ENCODE results near the gene LONP1.
"Not testable (repeated sequence)": the region's sequence is repeated elsewhere in the genome, so short reads cannot be mapped to it uniquely, and the experiment has no call there.

LONP1 gene

DNA sequence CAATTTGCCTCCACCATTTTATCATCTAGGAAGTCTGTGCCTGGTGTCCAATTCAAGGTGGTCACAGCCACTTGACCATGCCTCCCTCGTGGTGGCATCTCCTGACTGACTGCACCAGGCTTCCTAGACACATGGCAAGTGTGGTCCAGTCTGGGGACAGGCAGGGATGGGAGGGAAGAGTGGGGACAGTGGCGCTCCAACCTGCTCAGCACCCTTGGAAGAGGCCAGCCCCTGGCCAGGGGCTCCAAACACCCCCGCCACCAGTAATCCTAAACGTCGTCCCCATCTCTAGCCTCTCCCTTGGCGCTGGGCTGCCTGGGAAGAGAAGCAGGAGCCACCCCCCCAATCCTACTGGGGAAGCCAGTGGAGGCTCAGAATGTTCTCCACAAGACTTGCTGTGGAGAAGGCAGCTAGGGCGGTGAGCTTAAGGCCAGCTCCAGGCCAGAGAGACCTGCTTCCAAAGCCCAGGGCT lies 27.2 kb downstream of the LONP1 start:
- DNase-seq (ENCODE audit: low read depth), result no peak

DNA sequence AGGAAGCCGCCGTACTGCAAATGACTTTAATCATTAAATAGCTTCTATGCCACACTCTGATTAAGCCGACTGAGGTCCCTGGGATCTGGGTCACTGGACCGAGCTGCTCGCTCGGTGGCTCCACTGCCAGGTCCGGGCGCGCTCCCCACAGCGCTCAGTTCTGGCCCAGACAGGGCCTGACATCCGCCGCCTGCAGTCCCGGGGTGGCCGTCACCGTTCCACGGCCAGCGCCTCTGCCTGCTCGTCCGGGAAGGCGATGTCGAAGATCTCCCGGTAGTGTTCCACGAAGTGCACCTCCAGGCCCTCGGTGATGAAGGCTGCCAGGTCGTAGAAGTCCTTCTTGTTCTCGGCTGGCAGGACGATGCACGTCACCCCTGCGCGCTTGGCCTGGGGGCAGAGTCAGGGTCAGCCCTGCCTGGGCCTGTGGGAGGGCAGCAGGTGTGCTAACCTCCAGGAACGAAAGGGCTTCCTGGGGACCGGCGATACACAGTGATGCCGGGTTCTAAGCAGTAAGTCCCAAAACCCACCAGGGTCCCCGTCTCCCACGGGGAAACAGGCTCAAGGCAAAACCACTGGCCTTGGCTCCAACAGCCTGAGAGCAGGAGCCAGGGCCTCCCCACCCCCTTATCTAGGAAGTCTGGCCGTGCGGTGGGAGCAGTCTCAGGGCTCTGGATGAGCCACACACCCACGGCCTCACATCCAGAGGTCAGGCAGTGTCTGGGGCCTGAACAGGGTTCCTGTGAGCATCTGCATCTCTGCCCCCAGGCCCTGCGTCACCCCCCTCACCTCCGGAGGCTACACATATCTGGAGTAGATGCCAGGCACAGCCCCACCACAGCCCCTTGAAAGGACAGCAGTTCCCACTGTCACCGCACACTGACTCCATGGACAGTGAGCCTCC lies 27.9 kb downstream of the LONP1 start:
- no peak for DNase-seq (ENCODE audit: low read depth)

DNA sequence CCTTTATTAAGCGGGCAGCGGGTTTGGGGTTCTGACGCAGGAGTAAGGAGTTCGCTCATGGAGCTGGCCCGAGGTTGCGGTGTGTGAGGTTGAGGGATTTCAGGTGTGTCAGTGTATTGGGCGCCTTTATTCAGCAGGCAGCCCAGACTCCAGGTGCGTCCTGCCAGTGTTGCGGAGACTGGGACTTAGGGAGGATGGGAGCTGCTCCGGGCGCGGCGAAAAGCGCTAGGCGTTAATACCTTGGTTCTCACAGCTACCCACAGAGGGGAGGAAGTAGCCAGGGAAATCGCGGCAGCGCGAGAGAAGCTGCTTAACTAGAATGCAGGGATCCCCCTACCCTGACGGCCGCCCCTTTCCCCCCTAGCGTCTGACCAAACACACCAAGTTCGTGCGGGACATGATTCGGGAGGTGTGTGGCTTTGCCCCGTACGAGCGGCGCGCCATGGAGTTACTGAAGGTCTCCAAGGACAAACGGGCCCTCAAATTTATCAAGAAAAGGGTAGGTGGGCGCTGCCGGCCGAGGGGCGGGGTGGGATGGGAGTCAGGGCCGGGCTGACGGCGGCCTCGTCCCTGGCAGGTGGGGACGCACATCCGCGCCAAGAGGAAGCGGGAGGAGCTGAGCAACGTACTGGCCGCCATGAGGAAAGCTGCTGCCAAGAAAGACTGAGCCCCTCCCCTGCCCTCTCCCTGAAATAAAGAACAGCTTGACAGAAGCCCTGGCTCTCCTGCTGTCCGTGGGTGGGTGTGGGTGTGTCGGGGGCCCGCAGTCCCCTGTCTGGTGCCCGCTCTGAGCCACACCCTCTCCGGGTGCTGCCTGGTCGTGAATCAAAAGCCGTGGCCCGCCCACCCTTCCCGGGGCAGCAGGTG lies 28.8 kb downstream of the LONP1 start:
- no peak for DNase-seq (ENCODE audit: low read depth)

DNA sequence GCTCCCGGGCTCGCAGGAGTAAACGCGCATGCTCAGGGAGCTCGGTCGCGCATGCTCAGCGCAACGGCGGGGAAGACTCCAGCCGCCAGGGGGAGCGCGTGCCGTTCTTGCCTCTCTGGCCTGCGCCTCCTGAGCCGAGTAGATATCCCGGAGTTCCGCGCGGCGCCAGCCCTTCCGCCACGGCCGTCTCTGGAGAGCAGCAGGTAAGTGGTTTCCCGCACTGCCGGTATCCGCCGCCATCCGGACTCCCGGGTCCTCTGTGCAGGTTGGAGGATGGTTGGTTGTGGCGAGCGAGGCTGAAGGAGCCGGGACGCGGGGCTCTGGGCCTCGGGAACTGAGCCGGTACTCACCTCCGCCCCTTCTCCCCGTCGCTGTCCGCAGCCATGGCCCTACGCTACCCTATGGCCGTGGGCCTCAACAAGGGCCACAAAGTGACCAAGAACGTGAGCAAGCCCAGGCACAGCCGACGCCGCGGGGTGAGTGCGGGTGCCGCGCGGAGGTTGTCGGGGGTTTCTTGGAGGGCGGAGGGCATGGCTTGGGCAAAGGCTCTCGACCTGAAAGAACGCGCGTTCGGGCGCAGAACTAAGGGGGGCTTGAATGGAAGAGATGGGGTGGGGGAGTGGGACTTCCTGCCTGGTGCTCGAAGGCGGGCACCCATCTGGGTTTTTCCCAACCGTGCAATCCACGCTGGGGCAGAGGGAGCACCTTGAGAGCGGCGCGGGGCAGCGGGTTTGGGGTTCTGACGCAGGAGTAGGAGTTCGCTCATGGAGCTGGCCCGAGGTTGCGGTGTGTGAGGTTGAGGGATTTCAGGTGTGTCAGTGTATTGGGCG lies 29.6 kb downstream of the LONP1 start, which contains the start of gene RPL36:
Gene RPL36, plus strand, starts transcription at position 171 of the 830 bp plus-strand sequence. Its CDS starts 213 bp downstream, at position 384.
- DNase-seq (ENCODE audit: low read depth), result peak; percentile 98

DNA sequence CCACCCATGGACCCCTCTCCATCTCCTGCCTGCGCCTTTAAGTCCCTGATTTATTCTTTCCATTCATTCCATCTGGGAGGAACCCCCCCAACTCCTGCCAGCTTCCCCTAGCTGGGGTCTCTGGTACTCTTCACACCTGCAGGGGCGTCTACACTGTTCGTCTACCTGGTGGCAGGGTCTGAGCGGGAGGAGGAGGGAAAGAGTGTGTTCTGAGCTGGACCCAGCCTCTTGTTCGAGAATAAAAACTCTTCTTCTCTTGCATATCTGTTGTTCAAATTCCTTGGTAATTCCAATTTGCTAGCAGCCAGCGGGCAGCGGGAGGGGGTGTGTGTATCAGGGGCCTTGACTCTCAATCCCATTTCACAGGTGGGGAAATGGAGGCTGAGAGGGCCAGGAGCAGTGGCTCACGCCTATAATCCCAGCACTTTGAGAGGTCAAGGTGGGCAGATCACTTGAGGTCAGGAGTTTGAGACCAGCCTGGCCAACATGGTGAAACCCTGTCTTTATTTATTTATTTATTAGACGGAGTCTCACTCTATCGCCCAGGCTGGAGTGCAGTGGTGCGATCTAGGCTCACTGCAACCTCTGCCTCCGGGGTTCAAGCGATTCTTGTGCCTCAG lies 31.6 kb downstream of the LONP1 start:
- not testable (repeated sequence) for DNase-seq (ENCODE audit: low read depth)

DNA sequence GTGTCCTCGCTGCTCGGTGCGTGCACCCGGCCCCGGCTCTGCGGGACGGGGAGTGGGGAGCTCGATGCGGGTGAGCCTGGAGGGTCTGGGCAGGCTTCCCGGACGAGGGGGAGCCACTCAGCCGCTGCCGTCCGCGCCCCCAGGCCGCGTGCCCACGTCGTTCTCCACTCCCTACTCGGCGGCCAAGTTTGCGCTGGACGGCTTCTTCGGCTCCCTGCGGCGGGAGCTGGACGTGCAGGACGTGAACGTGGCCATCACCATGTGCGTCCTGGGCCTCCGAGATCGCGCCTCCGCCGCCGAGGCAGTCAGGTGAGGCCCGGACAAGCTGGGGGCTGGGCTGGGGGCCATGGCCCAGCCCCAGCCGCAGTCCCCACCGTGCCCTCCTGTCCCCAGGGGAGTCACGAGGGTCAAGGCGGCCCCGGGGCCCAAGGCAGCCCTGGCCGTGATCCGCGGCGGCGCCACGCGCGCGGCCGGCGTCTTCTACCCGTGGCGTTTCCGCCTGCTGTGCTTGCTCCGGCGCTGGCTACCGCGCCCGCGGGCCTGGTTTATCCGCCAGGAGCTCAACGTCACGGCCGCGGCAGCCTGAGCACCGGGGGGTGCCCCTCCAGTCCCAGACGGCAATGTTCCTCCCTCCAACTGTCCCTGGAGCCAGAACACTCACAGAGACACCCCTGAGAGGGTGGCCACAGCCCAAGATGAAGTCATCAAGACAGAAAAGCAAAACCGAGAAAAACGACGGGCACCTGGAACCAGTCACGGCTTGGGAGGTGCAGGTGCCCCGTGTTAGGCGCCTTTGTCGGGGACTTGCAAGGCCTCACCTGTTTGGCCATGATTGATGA lies 32.4 kb downstream of the LONP1 start:
- DNase-seq (ENCODE audit: low read depth), result no peak

DNA sequence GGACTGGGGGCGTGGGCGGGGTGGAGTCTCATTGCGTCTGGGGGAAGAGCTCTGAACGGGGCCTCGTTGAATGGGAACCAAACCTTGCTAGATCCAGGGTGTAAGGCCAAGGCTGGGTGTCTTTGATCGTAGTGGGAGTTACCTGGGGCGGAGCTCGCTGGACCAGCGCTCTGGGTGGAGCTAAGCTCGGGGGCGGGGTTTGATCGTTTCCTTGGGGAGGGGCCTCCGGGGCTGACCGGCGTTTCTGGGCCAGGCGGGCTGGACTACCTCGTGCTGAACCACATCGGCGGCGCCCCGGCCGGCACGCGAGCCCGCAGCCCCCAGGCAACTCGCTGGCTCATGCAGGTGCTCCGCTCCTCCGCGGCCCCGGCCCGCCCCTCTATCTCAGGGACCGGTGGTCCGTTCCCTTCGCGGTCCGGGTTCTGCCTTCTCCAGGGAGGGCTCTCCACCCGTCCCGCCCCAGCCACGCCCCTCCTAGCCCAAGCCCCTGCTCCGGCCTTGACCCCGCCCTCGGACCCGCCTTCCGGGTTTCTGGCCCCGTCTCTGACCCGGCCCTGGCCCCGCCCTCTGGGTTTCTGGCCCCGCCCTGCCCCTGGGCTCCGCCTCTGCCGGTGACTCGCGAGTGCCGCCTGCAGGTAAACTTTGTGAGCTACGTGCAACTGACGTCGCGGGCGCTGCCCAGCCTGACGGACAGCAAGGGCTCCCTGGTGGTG lies 33.1 kb downstream of the LONP1 start:
- peak; percentile 88 for DNase-seq (ENCODE audit: low read depth)

DNA sequence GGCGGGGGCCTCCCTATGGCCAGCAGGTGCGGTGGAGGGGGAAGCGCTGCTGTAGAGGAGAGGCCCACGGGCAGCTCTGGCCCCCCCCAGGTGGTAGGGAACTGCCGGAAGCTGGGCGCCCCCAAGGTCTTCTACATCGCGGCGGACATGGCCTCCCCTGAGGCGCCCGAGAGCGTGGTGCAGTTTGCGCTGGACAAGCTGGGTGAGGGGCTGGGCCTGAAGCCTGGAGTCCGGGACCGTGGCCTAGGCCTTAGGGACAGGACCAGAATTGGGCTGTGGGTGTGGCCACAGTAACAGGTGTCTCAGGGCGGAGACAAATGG lies 33.7 kb downstream of the LONP1 start:
- DNase-seq (ENCODE audit: low read depth), result no peak

DNA sequence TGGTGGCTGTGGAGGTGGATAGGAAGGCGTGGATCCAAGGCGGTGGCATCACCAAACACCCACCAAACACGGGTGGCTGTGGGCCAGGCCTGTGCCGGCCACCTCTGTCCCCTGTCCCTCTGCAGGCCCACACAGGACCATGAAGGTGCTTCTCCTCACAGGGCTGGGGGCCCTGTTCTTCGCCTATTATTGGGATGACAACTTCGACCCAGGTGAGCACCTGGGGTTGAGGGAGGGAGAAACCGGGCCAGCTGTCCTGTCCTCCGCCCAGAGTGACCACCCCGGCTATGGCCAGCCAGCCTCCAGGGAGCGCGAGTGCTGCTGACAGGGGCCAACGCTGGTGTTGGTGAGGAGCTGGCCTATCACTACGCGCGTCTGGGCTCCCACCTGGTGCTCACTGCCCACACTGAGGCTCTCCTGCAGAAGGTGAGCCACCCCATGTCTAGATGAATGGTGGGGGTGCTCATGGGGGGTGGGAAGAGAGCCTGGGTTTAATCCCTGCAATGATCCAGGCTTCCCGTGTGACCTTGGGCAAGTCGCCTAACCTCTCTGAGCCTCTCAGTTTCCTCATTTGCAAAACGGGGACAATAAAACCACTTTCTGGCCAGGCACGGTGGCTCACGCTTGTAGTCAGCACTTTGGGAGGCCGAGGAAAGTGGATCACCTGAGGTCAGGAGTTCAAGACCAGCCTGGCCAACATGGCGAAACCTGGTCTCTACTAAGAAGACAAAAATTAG lies 35.1 kb downstream of the LONP1 start:
- DNase-seq (ENCODE audit: low read depth), result no peak

DNA sequence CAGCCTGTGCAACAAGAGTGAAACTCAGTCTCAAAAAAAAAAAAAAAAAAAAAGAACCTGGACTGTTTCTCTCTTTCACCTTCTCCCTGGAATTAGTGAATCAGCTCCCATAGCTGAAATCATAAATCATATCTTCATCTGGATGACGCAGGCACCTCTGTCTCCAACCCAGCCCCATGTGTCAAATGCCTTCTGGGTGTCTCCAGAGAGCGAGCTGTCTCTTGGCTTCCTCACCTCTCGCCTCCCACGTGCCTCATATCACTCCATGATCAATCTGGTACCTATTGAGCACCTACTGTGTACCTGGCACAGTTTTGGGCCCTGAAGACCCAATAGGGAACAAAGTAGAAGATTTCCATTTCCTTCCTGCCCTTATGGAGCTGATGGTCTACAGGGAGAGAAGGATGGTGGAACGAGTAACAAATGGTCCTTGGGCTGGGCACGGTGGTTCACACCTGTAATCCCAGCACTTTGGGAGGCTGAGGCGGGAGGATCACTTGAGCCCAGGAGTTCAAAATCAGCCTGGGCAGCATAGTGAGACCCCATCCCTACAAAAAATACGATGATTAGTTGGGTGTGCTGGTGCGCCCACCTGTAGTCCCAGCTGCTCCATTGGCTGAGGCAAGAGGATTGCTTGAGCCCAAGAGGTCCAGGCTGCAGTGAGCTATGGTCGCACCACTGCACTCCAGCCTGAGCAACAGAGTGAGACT lies 36.6 kb downstream of the LONP1 start:
- no peak for DNase-seq (ENCODE audit: low read depth)

DNA sequence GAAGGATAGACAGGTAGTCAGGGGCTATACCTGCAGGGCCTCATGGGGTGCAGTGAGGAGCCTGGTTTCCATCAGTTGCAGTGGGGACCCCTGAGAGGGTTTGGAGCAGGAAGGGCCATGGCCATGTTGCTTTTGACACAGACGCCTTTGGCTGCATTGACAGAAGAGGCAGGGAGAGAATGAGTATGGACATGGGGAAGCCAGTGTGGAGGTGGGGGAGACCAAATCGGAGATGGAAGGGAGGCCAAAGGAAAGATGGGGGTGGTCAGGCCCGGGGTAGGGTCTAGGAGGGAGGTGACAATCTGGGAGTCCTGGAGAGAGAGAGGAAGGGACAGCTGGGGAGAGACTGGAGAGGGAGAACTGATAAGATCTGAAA lies 37.9 kb downstream of the LONP1 start:
- DNase-seq (ENCODE audit: low read depth), result no peak

DNA sequence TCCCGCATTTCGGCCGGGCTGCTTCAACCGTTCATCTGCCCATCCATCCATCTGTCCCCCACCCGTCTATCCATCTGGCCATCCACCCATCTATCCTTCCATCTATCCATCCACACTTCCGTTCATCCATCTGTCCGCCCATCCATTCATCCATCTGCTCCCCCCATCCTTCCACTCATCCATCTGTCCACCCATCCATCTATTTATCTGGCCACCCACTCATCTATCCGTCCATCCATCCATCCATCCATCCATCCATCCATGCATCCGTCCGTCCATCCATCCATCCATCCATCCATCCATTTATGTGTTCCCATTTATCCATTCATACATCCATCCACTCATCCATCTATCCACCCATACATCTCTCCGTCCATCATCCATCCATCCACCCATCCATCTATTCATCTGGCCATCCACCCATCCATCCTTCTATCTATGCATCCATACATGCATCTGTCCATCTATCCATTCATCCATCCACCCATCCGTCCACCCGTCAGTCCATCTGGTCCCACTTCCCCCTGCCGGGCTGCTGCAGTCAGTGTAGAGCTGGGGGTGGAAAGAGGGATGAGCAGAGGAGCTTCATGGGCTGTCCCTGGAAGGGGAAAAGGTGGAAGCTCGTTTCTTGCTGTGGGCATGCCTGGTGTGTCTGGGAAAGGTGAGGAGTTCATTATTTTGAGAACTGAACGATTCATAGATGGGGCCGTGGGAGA lies 38.4 kb downstream of the LONP1 start:
- no peak for DNase-seq (ENCODE audit: low read depth)

DNA sequence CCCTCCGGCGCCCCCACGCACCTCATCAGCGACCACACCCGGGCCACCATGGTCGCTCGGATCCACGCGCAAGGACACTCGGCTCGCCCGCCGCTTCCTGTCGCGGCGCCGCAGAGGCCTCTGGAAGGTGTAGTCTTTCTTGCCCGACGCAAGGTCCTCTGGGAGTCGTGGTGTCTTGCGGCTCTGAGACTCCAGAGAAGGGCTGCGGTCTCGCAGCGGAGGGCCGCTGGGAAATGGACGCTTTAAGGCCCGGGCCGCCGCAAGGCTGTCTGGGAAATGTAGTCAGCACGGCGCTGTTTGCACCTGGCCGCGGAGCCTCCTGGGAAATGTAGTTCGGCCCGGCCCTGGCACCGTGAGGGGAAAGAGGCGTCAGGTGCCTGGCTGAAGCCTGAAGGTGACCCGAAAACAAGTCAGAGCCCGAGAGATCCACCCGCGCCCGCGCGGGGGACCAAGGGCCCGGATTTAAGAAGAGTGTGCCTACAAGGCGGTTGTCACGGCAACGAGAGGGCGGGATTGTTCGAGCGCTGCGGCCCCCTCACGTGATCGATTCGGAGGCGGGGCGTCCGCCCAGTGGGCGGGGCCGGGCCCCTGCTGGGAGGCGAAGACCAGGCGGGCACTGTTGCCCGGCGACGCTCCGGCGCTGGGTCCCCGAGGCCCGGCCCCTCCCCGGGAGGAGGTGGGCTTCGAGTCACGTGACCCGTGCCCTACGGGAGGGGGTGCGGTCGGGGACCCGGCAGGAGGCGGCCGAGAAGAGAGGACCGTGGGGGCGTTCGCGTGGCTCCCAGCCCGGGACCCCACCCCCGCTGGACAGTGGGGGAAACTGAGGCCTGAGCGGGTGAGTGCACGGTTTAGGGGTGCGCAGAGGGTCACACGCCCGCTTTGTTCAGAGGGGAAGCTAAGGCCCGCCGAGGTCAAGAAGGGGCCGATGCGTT lies 39.2 kb downstream of the LONP1 start, which contains the start of the genes HSD11B1L and MICOS13:
Gene HSD11B1L, plus strand, starts transcription at position 591 of the 932 bp plus-strand sequence. CDS start 3,806 bp downstream, outside the sequence.
Gene MICOS13, minus strand, starts transcription at position 80 of the 932 bp plus-strand sequence. Its CDS starts 30 bp downstream, at position 50.
- peak; percentile 96 for DNase-seq (ENCODE audit: low read depth)

DNA sequence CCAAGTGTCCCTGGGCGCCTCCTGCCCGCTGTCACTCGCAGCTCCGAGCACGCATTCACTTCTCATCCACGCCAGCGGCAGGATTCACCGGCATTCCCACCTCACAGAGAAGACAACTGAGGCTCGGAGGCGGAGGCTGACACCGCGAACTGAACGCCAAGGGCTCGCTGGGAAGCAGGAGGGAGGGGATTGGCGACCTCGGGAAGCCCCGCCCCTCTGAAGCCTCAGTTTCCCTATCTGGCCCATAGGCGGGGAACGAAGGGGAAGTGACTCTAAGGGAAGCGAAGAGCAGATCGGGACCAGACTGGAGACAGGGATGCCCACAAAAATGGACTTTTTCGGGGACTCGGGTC lies 39.9 kb downstream of the LONP1 start:
- DNase-seq (ENCODE audit: low read depth), result no peak

DNA sequence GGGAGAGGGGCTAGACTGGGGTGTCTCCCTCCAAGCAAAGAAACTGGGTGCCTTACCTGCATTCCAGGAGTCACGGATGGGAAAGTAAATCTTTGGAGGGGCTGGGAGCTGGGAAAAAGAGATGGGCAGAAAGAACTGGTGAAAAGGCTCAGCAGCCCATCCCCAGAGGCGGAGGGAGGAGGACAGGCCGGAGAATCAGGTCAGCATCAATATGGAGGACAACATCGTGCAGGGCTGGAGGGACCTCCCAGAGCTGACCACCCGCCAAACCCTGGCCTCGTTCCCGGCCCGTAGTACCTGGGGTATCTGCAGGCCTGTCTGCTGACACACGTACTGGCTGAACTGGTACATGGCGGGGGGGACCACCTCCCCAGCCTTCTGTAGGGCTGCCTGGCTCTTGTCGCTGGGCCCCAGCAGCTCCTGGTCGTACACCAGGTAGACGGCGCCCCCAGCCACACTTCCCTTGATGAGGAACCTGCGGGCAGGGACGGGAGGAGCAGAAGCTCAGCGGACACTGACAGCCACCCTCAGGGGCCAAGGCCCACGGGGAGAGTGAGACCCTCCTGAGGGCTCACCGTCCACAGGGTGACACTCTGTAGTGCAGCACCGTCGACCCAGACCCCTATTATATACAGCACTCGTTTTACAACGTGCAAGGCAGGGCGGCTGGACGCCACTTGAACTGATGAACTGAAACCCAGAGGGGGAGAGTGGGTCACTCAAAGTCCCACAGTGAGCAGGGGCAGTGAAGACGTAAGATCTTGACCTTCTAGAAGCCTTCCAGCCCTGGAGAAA lies 40.5 kb downstream of the LONP1 start:
- no peak for DNase-seq (ENCODE audit: low read depth)
